ENCODE results near the gene KLF5. TPM values are rescaled to one million over a fixed set of nuclear protein-coding genes. Genes with fewer than 3 reads are reported as not detected.

KLF5 gene
- total and polyA plus RNA-seq, 10 of the 15 experiments (the other 5 are each of a cell fraction or from before 2014, with no cell fraction given): 0.43 to 5.2 (median 1.0) TPM

DNA sequence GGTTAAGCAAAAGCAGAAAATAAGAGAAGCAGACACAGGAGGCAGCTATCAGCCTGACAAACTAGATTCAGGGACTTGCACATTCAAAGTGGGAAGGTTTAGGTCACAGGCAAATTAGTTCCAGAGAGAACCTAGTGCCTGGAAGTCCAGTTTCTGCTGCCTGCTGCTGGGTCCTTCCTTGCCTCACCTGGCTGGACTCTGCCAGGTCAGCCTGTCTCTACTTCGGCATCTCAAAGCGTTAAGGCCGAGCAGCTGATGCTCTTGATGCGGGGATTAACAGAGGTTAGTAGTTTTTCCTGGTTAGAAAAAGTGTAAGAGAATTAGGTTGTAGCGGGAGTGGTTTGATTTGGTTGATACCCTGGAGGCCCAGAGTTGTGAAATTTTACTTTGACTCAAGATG is 52.0 kb downstream of the KLF5 start:
- H2AFZ ChIP-seq (ENCODE audit: control insufficient read depth, low read depth, low read length): no peak overlapping the region
- H3K4me1 ChIP-seq (ENCODE audit: control insufficient read depth, insufficient read depth, low read length): no peaks in the 10 kb centered on the region
- no peaks in the 10 kb centered on the region for H4K20me1 ChIP-seq (ENCODE audit: control insufficient read depth, insufficient read depth)
- 58% methylated on average over 5 of the region's 5 CpGs for WGBS (ENCODE audit: insufficient coverage, insufficient replicate concordance, low lambda C conversion rate, missing lambda C conversion rate)
- no peak overlapping the region for H3K4me3 ChIP-seq
- no TSS peak for BruUV-seq (replicated peaks)
- FAIRE-seq (no peak), ATAC-seq (no peak), DNase-seq (ENCODE audit: low read depth, low spot score) (no peak)
- ChIA-PET RAD21 (ENCODE audit: unreplicated experiment) (no interaction called here), POLR2A (no interaction called here), SMC1A (ENCODE audit: uncharacterized antibody, unreplicated experiment) (no interaction called here), CTCF (no interaction called here)
- no peaks in the 10 kb centered on the region for H3K9me3 ChIP-seq (replicated peaks; ENCODE audit: control insufficient read depth, insufficient read depth, low read length)
- in situ Hi-C loops (cut with MboI): no loop called here
- no peaks in the 10 kb centered on the region for H3K27me3 ChIP-seq (replicated peaks in 1 of 2; ENCODE audit: control insufficient read depth in 2 of 2, insufficient read depth in 2 of 2, low read length in 1 of 2)
- intact Hi-C loops (cut with micrococcal nuclease; ENCODE audit: unreplicated experiment): no loop called here
- no peak overlapping the region for H3K4me2 ChIP-seq (ENCODE audit: control insufficient read depth, insufficient read depth)
- H3K79me2 ChIP-seq (ENCODE audit: control insufficient read depth, insufficient read depth, low read length): no peaks in the 10 kb centered on the region
- no peak overlapping the region for H3K9ac ChIP-seq (ENCODE audit: control insufficient read depth, insufficient read depth, low read length)
- no peaks in the 10 kb centered on the region for H3K36me3 ChIP-seq (ENCODE audit: control insufficient read depth in 2 of 2, insufficient read depth in 2 of 2, low read length in 1 of 2)
- no peak overlapping the region for H3K27ac ChIP-seq (ENCODE audit: control insufficient read depth, insufficient read depth)
- TF ChIP-seq POLR2AphosphoS5 (IDR thresholded peaks at IDR 0.05; ENCODE audit: low read length) (no peak), BHLHE40 (IDR thresholded peaks at IDR 0.05; ENCODE audit: borderline replicate concordance in 1 of 2, low read depth in 2 of 2, low read length in 1 of 2) (no peak), SRF (IDR thresholded peaks at IDR 0.05; ENCODE audit: low read depth in 2 of 2, low read length in 2 of 2) (no peak), CHD4 (IDR thresholded peaks at IDR 0.05) (no peak), FOXM1 (IDR thresholded peaks at IDR 0.05; ENCODE audit: low read depth, low read length) (no peak)
- TF ChIP-seq, protein P1, sequence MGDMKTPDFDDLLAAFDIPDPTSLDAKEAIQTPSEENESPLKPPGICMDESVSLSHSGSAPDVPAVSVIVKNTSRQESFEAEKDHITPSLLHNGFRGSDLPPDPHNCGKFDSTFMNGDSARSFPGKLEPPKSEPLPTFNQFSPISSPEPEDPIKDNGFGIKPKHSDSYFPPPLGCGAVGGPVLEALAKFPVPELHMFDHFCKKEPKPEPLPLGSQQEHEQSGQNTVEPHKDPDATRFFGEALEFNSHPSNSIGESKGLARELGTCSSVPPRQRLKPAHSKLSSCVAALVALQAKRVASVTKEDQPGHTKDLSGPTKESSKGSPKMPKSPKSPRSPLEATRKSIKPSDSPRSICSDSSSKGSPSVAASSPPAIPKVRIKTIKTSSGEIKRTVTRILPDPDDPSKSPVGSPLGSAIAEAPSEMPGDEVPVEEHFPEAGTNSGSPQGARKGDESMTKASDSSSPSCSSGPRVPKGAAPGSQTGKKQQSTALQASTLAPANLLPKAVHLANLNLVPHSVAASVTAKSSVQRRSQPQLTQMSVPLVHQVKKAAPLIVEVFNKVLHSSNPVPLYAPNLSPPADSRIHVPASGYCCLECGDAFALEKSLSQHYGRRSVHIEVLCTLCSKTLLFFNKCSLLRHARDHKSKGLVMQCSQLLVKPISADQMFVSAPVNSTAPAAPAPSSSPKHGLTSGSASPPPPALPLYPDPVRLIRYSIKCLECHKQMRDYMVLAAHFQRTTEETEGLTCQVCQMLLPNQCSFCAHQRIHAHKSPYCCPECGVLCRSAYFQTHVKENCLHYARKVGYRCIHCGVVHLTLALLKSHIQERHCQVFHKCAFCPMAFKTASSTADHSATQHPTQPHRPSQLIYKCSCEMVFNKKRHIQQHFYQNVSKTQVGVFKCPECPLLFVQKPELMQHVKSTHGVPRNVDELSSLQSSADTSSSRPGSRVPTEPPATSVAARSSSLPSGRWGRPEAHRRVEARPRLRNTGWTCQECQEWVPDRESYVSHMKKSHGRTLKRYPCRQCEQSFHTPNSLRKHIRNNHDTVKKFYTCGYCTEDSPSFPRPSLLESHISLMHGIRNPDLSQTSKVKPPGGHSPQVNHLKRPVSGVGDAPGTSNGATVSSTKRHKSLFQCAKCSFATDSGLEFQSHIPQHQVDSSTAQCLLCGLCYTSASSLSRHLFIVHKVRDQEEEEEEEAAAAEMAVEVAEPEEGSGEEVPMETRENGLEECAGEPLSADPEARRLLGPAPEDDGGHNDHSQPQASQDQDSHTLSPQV (IDR thresholded peaks at IDR 0.05): no peak
- TF ChIP-seq, protein P2, sequence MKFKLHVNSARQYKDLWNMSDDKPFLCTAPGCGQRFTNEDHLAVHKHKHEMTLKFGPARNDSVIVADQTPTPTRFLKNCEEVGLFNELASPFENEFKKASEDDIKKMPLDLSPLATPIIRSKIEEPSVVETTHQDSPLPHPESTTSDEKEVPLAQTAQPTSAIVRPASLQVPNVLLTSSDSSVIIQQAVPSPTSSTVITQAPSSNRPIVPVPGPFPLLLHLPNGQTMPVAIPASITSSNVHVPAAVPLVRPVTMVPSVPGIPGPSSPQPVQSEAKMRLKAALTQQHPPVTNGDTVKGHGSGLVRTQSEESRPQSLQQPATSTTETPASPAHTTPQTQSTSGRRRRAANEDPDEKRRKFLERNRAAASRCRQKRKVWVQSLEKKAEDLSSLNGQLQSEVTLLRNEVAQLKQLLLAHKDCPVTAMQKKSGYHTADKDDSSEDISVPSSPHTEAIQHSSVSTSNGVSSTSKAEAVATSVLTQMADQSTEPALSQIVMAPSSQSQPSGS (IDR thresholded peaks at IDR 0.05; ENCODE audit: low read length): no peak
- TF ChIP-seq, protein P3, sequence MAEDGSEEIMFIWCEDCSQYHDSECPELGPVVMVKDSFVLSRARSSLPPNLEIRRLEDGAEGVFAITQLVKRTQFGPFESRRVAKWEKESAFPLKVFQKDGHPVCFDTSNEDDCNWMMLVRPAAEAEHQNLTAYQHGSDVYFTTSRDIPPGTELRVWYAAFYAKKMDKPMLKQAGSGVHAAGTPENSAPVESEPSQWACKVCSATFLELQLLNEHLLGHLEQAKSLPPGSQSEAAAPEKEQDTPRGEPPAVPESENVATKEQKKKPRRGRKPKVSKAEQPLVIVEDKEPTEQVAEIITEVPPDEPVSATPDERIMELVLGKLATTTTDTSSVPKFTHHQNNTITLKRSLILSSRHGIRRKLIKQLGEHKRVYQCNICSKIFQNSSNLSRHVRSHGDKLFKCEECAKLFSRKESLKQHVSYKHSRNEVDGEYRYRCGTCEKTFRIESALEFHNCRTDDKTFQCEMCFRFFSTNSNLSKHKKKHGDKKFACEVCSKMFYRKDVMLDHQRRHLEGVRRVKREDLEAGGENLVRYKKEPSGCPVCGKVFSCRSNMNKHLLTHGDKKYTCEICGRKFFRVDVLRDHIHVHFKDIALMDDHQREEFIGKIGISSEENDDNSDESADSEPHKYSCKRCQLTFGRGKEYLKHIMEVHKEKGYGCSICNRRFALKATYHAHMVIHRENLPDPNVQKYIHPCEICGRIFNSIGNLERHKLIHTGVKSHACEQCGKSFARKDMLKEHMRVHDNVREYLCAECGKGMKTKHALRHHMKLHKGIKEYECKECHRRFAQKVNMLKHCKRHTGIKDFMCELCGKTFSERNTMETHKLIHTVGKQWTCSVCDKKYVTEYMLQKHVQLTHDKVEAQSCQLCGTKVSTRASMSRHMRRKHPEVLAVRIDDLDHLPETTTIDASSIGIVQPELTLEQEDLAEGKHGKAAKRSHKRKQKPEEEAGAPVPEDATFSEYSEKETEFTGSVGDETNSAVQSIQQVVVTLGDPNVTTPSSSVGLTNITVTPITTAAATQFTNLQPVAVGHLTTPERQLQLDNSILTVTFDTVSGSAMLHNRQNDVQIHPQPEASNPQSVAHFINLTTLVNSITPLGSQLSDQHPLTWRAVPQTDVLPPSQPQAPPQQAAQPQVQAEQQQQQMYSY (CRISPR knock-in tag; IDR thresholded peaks at IDR 0.05): no peak
- TF ChIP-seq, protein P4, sequence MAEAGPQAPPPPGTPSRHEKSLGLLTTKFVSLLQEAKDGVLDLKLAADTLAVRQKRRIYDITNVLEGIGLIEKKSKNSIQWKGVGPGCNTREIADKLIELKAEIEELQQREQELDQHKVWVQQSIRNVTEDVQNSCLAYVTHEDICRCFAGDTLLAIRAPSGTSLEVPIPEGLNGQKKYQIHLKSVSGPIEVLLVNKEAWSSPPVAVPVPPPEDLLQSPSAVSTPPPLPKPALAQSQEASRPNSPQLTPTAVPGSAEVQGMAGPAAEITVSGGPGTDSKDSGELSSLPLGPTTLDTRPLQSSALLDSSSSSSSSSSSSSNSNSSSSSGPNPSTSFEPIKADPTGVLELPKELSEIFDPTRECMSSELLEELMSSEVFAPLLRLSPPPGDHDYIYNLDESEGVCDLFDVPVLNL (IDR thresholded peaks at IDR 0.05; ENCODE audit: low read depth, low read length): no peak
- TF ChIP-seq, protein P5, sequence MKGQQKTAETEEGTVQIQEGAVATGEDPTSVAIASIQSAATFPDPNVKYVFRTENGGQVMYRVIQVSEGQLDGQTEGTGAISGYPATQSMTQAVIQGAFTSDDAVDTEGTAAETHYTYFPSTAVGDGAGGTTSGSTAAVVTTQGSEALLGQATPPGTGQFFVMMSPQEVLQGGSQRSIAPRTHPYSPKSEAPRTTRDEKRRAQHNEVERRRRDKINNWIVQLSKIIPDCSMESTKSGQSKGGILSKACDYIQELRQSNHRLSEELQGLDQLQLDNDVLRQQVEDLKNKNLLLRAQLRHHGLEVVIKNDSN (IDR thresholded peaks at IDR 0.05; ENCODE audit: borderline replicate concordance, extremely low read length, insufficient read depth, low read depth, low read length): no peak

Data from GM12878 (cell line).